Left ventricle myocardium inferior (tissue), 1 donor: ENCODE results near the gene SHROOM4. TPM values are rescaled to one million over a fixed set of nuclear protein-coding genes. Genes with fewer than 3 reads are reported as not detected.

Experiments
- DNase-seq: peaks from one replicate; pipeline ENCODE4 v3.0.0-alpha.2; 2020
- H3K27ac ChIP-seq: fragments of 200-600 bp; replicated peaks from 2 replicates; pipeline ENCODE4 v1.8.0; 2021
- H3K27me3 ChIP-seq: fragments of 200-600 bp; 2 replicates; pipeline ENCODE4 v1.8.0; 2021; ENCODE audit warnings: low read depth
- H3K36me3 ChIP-seq: fragments of 200-600 bp; 2 replicates; pipeline ENCODE4 v1.8.0; 2021
- H3K4me1 ChIP-seq: fragments of 200-600 bp; 2 replicates; pipeline ENCODE4 v1.8.0; 2021
- H3K4me3 ChIP-seq: fragments of 200-600 bp; 2 replicates; pipeline ENCODE4 v1.8.0; 2021; ENCODE audit warnings: mild to moderate bottlenecking, moderate library complexity
- H3K9me3 ChIP-seq: fragments of 200-600 bp; replicated peaks from 2 replicates; pipeline ENCODE4 v1.8.0; 2021
- CTCF ChIP-seq: fragments of 200-600 bp; IDR thresholded peaks from 2 replicates; pipeline ENCODE4 v1.8.0; 2021; ENCODE audit warnings: antibody characterized with exemption, mild to moderate bottlenecking, borderline replicate concordance
- intact Hi-C: fragments of 100-400 bp; cut with micrococcal nuclease; formaldehyde crosslinking; loops from one replicate; pipeline ENCODE4 v1.11.0; 2022
- total RNA-seq: library from RNA; stranded (reverse); fragmentation: NEBNext Ultra II Directional; extraction: Animal tissue kit (Norgen Biotek cat#: 25700); gene quantifications from one replicate; pipeline ENCODE4 v1.2.1, GENCODE V29; 2021
- donor health status: DM: no; HTN: yes; CAD: no; lungs with severe emphysema.

SHROOM4 gene
- total RNA-seq, 1 donor from 2014 or later: 10.5 TPM

GRCh38 chrX:50711907-50712306 is 102.1 kb downstream of the SHROOM4 start:
- no peaks in the 10 kb centered on the region for H3K27me3 ChIP-seq
- no peaks in the 10 kb centered on the region for H3K36me3 ChIP-seq
- no peak overlapping the region for H3K27ac ChIP-seq
- no peak overlapping the region for H3K4me3 ChIP-seq
- intact Hi-C loops: no loop called here
- no peak for DNase-seq
- no peaks in the 10 kb centered on the region for H3K9me3 ChIP-seq
- no peaks in the 10 kb centered on the region for H3K4me1 ChIP-seq
- no peak for TF ChIP-seq CTCF

GRCh38 chrX:50707955-50708699 is 105.9 kb downstream of the SHROOM4 start:
- no peak overlapping the region for H3K4me3 ChIP-seq
- DNase-seq: no peak
- H3K4me1 ChIP-seq: peaks cover 8% of the 10 kb centered on the region
- H3K27me3 ChIP-seq: no peaks in the 10 kb centered on the region
- no peak for TF ChIP-seq CTCF
- no peak overlapping the region for H3K27ac ChIP-seq
- no peaks in the 10 kb centered on the region for H3K36me3 ChIP-seq
- H3K9me3 ChIP-seq: no peaks in the 10 kb centered on the region
- intact Hi-C loops: no loop called here

GRCh38 chrX:50707405-50707804 is 106.6 kb downstream of the SHROOM4 start:
- TF ChIP-seq CTCF: no peak
- H3K4me1 ChIP-seq: peaks cover 8% of the 10 kb centered on the region

GRCh38 chrX:50705042-50705441 is 109.0 kb downstream of the SHROOM4 start:
- Histone ChIP-seq H3K4me1 (peaks cover 8% of the 10 kb centered on the region), H3K36me3 (no peaks in the 10 kb centered on the region), H3K27ac (no peak overlapping the region), H3K9me3 (no peaks in the 10 kb centered on the region), H3K27me3 (no peaks in the 10 kb centered on the region), H3K4me3 (no peak overlapping the region)
- intact Hi-C loops: no loop called here
- DNase-seq: no peak
- TF ChIP-seq CTCF: no peak

More at GRCh38 chrX:50707405-50707804, 106.6 kb downstream of the SHROOM4 start:
- Histone ChIP-seq H3K27me3 (no peaks in the 10 kb centered on the region), H3K9me3 (no peaks in the 10 kb centered on the region), H3K27ac (no peak overlapping the region), H3K4me3 (no peak overlapping the region), H3K36me3 (no peaks in the 10 kb centered on the region)
- intact Hi-C loops: no loop called here
- no peak for DNase-seq

GRCh38 chrX:50704360-50704759 is 109.6 kb downstream of the SHROOM4 start:
- H3K27ac ChIP-seq: no peak overlapping the region
- intact Hi-C loops: no loop called here
- no peak overlapping the region for H3K4me3 ChIP-seq
- no peak for DNase-seq
- no peaks in the 10 kb centered on the region for H3K9me3 ChIP-seq
- H3K27me3 ChIP-seq: no peaks in the 10 kb centered on the region
- no peaks in the 10 kb centered on the region for H3K36me3 ChIP-seq
- no peak for TF ChIP-seq CTCF
- peaks cover 8% of the 10 kb centered on the region for H3K4me1 ChIP-seq
